Activated naive CD4-positive, alpha-beta T cell treated with anti-CD3 and anti-CD28 coated beads for 36 hours (primary cell): ENCODE data around the gene TARS1. TPM values are rescaled to one million over a fixed set of nuclear protein-coding genes. Genes with fewer than 3 reads are reported as not detected.
"Not testable (repeated sequence)": the region's sequence is repeated elsewhere in the genome, so short reads cannot be mapped to it uniquely, and the experiment has no call there.

Source experiments
- CTCF ChIA-PET: fragments of 350-600 bp; sonication (Branson Sonifier 250); formaldehyde crosslinking; loops from one replicate; lab custom pipeline; 2021; ENCODE audit warnings: antibody characterized with exemption; lab: Charles Lee
- DNase-seq: peaks from one replicate; pipeline ENCODE4 v3.0.0-alpha.2; 2020
- H3K27ac Mint-ChIP-seq: one replicate; pipeline ENCODE4 v1.8.0; 2021; ENCODE audit warnings: mild to moderate bottlenecking, mixed read lengths
- H3K27me3 Mint-ChIP-seq: one replicate; pipeline ENCODE4 v1.8.0; 2021; ENCODE audit warnings: low read depth, mixed read lengths
- H3K36me3 Mint-ChIP-seq: one replicate; pipeline ENCODE4 v1.8.0; 2021; ENCODE audit warnings: low read depth, mixed read lengths
- H3K4me1 Mint-ChIP-seq: one replicate; pipeline ENCODE4 v1.8.0; 2021; ENCODE audit warnings: low read depth, mixed read lengths
- H3K4me3 Mint-ChIP-seq: one replicate; pipeline ENCODE4 v1.8.0; 2021; ENCODE audit warnings: mild to moderate bottlenecking, moderate library complexity, mixed read lengths
- H3K9me3 Mint-ChIP-seq: one replicate; pipeline ENCODE4 v1.8.0; 2021; ENCODE audit warnings: mixed read lengths
- intact Hi-C: fragments of 100-400 bp; cut with micrococcal nuclease; formaldehyde crosslinking; loops from one replicate; pipeline ENCODE4 v1.15.1; 2023
- total RNA-seq, 2 experiments: library from RNA; stranded (reverse); gene quantifications; one replicate each; pipeline ENCODE4 v1.2.3, GENCODE V29; 2021

TARS1 gene
- total RNA-seq, 2 experiments from 2014 or later = 244 to 260 TPM

DNA sequence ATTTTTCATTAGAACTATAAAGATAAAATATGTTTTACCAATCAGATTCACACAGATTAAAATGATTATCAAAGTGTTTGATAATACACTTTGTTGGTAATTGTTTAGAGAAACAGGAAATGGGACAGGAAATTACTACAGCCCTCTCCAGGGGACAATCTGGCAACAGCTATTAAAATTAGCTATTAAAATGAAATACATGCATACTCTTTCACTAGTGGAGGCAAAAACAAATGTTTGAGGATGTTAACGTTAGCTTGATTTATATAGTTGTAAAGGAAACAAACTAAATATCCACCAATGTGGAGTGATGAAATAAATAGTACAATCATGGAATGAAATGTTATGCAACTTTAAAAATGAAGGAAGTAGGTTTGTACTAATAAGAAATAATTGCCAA is 53.7 kb downstream of the TARS1 start:
- Mint-ChIP-seq H3K4me1 (no peaks in the 10 kb centered on the region), H3K27ac (no peak overlapping the region), H3K36me3 (no peaks in the 10 kb centered on the region), H3K4me3 (no peak overlapping the region), H3K27me3 (no peaks in the 10 kb centered on the region), H3K9me3 (no peaks in the 10 kb centered on the region)
- CTCF ChIA-PET = no interaction called here
- intact Hi-C loops = no loop called here
- no peak for DNase-seq

DNA sequence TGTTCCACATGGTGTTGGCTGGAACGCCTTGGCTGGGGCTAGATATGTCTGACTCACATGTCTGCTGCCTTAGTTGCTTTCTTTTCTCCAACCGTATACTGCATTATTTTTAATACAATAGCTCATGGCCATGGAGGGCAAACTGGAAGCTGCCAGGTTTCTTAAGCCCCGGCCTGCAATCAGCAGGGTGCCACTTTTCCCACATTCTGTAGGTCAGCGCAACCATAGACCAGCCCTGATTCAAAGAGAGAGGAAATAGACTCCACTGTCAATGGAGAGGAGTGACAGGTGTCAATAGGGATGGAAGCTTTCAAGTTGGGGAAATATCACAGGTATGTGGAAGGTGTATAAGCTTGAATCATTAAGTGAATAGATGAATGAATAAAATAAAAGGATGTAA is 60.5 kb downstream of the TARS1 start:
- no peak for DNase-seq
- CTCF ChIA-PET = no interaction called here
- no peak overlapping the region for H3K4me3 Mint-ChIP-seq
- H3K36me3 Mint-ChIP-seq = no peaks in the 10 kb centered on the region
- no peaks in the 10 kb centered on the region for H3K27me3 Mint-ChIP-seq
- intact Hi-C loops = no loop called here
- H3K27ac Mint-ChIP-seq = no peak overlapping the region
- H3K9me3 Mint-ChIP-seq = no peaks in the 10 kb centered on the region
- H3K4me1 Mint-ChIP-seq = no peaks in the 10 kb centered on the region

- Mint-ChIP-seq H3K27ac (no peak overlapping the region), H3K4me1 (no peaks in the 10 kb centered on the region), H3K9me3 (no peaks in the 10 kb centered on the region), H3K27me3 (no peaks in the 10 kb centered on the region), H3K36me3 (no peaks in the 10 kb centered on the region), H3K4me3 (no peak overlapping the region)
- no peak for DNase-seq
- intact Hi-C loops = no loop called here
- CTCF ChIA-PET = no interaction called here
Observed at GRCh38 chr5:33501899-33502298, 61.1 kb downstream of the TARS1 start.

- no peaks in the 10 kb centered on the region for H3K36me3 Mint-ChIP-seq
- H3K27ac Mint-ChIP-seq = no peak overlapping the region
- H3K4me3 Mint-ChIP-seq = no peak overlapping the region
- no peaks in the 10 kb centered on the region for H3K9me3 Mint-ChIP-seq
- intact Hi-C loops = no loop called here
- H3K27me3 Mint-ChIP-seq = no peaks in the 10 kb centered on the region
- CTCF ChIA-PET = no interaction called here
- H3K4me1 Mint-ChIP-seq = no peaks in the 10 kb centered on the region
- DNase-seq = no peak
Observed at GRCh38 chr5:33504570-33504969, 63.8 kb downstream of the TARS1 start.

- DNase-seq = no peak
- Mint-ChIP-seq H3K9me3 (peaks cover 2% of the 10 kb centered on the region), H3K36me3 (no peaks in the 10 kb centered on the region), H3K27ac (no peak overlapping the region), H3K27me3 (no peaks in the 10 kb centered on the region), H3K4me3 (no peak overlapping the region), H3K4me1 (no peaks in the 10 kb centered on the region)
- intact Hi-C loops = no loop called here
- CTCF ChIA-PET = interaction anchor here (0.7 kb wide), 1 partner anchor 428 kb away, joined by 3 read pairs; no protein-coding TSS in a partner anchor
Observed at GRCh38 chr5:33507426-33507825, 66.7 kb downstream of the TARS1 start.

- CTCF ChIA-PET = no interaction called here
- H3K27me3 Mint-ChIP-seq = no peaks in the 10 kb centered on the region
- H3K4me1 Mint-ChIP-seq = no peaks in the 10 kb centered on the region
- no peak for DNase-seq
- H3K36me3 Mint-ChIP-seq = no peaks in the 10 kb centered on the region
- peaks cover 2% of the 10 kb centered on the region for H3K9me3 Mint-ChIP-seq
- H3K4me3 Mint-ChIP-seq = no peak overlapping the region
- H3K27ac Mint-ChIP-seq = no peak overlapping the region
- intact Hi-C loops = no loop called here
Observed at GRCh38 chr5:33509036-33509435, 68.3 kb downstream of the TARS1 start.

DNA sequence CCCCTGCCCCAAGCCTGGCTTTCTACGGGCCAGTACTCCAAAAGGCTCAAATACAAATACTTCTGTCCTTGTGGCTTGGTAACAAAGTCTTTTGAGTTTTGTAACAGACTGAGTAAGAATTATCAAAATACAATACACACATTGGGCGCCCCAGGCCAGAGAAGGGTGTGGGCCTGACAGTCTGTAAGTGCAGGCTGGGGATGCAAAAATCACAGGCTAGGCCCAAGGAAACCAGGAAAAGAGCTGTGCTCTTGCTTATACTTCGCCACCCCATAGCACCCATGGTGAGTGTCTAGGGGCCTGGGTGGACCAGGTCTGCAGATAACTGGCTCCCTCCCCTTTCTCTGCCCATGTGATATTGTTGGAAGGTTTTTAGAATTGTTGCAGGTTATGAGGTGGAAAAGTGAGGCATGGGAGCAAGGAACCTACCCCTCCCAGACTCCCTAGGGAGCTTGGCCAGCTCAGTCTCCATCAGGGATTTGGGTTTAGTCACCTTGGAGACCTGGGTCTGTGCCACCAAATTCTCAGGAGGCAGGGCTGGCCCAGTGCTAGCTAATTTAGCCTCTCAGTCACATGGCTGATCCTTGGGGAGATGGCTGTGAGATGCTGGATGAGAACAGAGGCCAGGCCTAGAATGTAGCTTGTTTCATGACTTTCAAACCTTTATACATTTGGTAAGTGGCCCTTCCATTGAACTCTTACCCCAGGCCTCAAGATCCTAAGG is 72.9 kb downstream of the TARS1 start:
- H3K27me3 Mint-ChIP-seq = no peaks in the 10 kb centered on the region
- intact Hi-C loops = no loop called here
- H3K4me3 Mint-ChIP-seq = no peak overlapping the region
- no peaks in the 10 kb centered on the region for H3K4me1 Mint-ChIP-seq
- DNase-seq = no peak
- CTCF ChIA-PET = no interaction called here
- H3K9me3 Mint-ChIP-seq = peaks cover 7% of the 10 kb centered on the region
- no peak overlapping the region for H3K27ac Mint-ChIP-seq
- H3K36me3 Mint-ChIP-seq = no peaks in the 10 kb centered on the region

GRCh38 chr5:33515366-33515765 is 74.6 kb downstream of the TARS1 start:
- DNase-seq, intact Hi-C loops, H3K27ac Mint-ChIP-seq, CTCF ChIA-PET, H3K27me3 Mint-ChIP-seq, H3K36me3 Mint-ChIP-seq, H3K9me3 Mint-ChIP-seq, H3K4me1 Mint-ChIP-seq, H3K4me3 Mint-ChIP-seq: not testable (repeated sequence)

GRCh38 chr5:33516421-33516820 is 75.7 kb downstream of the TARS1 start:
- CTCF ChIA-PET = interaction anchor here (0.6 kb wide), 1 partner anchor 10 kb away, joined by 3 read pairs; no protein-coding TSS in a partner anchor
- intact Hi-C loops = no loop called here
- no peak overlapping the region for H3K27ac Mint-ChIP-seq
- H3K27me3 Mint-ChIP-seq = no peaks in the 10 kb centered on the region
- DNase-seq = no peak
- H3K4me1 Mint-ChIP-seq = no peaks in the 10 kb centered on the region
- no peaks in the 10 kb centered on the region for H3K36me3 Mint-ChIP-seq
- H3K9me3 Mint-ChIP-seq = peaks cover 4% of the 10 kb centered on the region
- H3K4me3 Mint-ChIP-seq = no peak overlapping the region
